GM20000 (cell line): ENCODE results near the gene DCHS2.

Source experiments
- DNase-seq: peaks from one replicate; pipeline ENCODE4 v3.0.0; 2012; ENCODE audit warnings: low spot score
- TF ChIP-seq, protein P1 (sequence below): IDR thresholded peaks from 2 replicates; pipeline ENCODE4 v1.5.1; 2012; ENCODE audit warnings: mild to moderate bottlenecking, control low read depth; ENCODE audit errors: extremely low read depth, missing control alignments

DCHS2 gene

DNA sequence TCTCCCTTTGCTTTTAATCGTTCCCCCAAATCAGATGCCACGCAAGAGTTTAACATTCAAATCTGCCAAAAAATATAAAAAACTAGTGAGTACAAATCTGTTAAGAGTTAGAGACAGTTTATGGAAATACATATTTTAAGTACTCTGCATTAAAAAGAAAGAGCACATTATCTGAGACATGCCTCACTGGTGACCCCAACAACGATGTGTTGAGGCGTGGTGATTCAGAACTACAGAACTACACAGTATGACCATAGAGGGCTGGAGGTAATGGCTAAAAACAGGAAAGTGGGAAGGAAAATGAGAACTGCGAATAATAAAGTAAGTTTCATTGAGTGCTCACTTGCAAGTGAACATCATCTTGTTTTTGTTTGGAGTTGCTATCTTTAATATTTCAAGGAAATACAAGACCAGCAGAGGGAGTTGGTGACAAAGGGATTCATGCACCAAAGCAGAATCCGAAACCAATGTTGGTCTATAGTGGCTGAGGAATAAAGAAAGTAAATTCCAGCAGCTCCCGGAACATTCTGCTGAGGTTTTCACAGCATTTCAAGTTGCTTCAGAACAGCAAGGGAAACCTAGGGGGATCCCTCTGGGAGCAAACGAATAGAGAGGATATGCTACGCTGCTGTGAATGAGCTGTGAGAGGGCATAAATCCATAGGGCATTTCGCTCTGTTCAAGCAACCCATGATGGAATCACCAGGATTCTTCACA is 92.2 kb downstream of the DCHS2 start:
- no peak for DNase-seq
- TF ChIP-seq, protein P1, sequence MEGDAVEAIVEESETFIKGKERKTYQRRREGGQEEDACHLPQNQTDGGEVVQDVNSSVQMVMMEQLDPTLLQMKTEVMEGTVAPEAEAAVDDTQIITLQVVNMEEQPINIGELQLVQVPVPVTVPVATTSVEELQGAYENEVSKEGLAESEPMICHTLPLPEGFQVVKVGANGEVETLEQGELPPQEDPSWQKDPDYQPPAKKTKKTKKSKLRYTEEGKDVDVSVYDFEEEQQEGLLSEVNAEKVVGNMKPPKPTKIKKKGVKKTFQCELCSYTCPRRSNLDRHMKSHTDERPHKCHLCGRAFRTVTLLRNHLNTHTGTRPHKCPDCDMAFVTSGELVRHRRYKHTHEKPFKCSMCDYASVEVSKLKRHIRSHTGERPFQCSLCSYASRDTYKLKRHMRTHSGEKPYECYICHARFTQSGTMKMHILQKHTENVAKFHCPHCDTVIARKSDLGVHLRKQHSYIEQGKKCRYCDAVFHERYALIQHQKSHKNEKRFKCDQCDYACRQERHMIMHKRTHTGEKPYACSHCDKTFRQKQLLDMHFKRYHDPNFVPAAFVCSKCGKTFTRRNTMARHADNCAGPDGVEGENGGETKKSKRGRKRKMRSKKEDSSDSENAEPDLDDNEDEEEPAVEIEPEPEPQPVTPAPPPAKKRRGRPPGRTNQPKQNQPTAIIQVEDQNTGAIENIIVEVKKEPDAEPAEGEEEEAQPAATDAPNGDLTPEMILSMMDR, result no peak

DNA sequence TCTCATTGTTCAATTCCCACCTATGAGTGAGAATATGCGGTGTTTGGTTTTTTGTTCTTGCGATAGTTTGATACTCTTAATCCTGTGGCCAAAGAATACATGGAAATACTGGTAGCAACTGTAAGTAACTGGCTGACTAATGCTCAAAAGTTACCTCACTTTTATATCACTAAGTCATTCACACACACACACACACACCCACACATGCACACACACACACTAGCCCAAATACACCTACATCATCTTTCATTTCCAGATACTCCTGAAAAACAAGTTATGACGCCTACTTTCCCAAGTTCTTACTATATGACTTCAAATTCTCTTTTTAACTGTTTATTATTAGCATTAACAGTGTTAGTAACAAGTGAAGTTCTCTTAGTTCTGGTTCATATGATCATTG is 101.3 kb downstream of the DCHS2 start:
- TF ChIP-seq, protein P1, result no peak
- no peak for DNase-seq

DNA sequence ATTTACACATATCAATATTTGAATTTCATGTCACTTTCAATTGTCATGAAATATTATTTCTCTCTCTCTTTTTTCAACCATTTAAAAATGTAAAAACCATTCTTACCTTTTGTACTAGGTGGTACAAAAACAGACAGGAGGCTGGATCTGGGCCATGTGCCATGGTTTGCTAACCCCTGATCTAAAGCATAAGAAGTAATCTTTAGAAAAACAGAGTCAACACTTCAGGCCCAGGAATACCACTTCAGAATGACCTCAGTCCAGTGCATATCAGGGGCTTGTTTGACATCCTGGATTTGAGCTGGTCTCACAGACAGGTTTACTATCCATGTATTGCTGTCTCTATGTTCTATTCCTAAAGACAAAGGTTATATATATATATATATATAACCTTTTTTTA is 102.5 kb downstream of the DCHS2 start:
- TF ChIP-seq, protein P1, result no peak
- DNase-seq, result no peak

DNA sequence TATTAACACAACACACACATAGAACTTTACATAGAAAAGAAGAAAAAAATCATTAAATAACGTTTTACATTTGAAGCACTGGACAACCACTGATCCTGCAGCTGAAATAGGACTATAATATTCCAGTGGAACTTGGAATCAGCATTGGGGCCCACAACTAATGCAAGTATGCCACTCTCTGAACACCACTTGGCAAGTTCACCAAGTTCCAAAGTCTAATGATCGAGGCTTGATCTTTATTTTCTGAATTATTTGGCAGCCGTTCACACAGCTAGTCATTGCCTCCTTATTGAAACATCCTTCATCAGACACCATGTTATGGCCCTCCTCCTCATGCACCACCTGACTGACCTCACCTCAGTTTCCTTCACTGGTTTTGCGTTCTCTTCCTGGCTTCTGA is 107.6 kb downstream of the DCHS2 start:
- no peak for DNase-seq
- TF ChIP-seq, protein P1, result no peak

DNA sequence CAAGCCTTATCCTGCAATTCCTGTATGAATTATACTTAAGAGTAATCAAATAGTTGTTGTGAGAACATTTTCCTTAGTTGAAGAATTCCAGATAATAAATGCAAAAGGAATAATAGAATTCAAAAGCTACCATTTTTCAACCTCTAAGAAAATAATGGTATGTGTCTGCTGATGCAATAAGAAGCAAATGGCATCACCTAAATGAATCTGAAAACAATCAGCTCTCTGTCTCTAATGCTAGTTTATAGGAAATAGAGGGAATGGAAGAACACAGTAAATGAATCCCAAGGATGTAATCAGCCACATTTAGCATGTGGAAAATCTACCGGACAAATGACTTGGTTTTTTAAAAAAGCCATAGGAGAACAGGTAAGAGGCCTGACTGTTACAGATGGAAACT is 115.1 kb downstream of the DCHS2 start:
- DNase-seq, result no peak
- TF ChIP-seq, protein P1, result no peak

GRCh38 chr4:154368060-154368459 is 123.5 kb downstream of the DCHS2 start:
- TF ChIP-seq, protein P1, result no peak
- DNase-seq, result no peak

DNA sequence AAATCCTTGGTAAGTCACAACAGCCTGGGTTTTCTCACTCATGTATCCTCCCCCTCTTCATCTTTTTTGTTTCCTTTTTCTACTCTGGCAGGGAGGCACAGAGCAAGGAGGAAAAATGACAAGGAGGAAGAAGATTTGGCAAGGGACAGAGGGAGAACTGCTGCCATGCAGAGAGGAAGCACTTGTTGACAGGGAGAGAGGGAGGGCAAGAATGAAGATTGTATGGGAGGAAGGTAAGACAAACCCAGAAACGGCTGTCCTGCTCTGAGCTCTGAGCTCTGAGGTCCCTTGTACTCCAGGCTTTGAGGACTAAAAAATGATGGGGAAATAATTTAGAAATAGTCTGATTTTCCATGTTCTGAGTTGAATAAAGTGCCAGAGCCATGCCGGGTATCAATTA is 123.9 kb downstream of the DCHS2 start:
- TF ChIP-seq, protein P1, result no peak
- DNase-seq, result no peak
